GM10248 (cell line): ENCODE data around the gene IL34.

Experiments
- CTCF ChIA-PET: fragments of 300-600 bp; sonication (Branson Sonifier 250); formaldehyde crosslinking; extraction: SDS; loops from one replicate; lab custom pipeline; 2021; ENCODE audit warnings: antibody characterized with exemption; lab: Yijun Ruan, JAX
- POLR2A ChIA-PET: fragments of 350-650 bp; sonication (Branson Sonifier 250); formaldehyde crosslinking; extraction: SDS; loops from one replicate; lab custom pipeline; 2020; ENCODE audit warnings: antibody characterized with exemption; lab: Yijun Ruan, JAX
- DNase-seq: peaks from one replicate; pipeline ENCODE4 v3.0.0; 2012; ENCODE audit errors: extremely low spot score
- TF ChIP-seq, protein P1 (sequence below): IDR thresholded peaks from 2 replicates; pipeline ENCODE4 v1.5.1; 2012; ENCODE audit warnings: mild to moderate bottlenecking, low read depth; ENCODE audit errors: extremely low read depth, missing control alignments, control extremely low read depth

IL34 gene

DNA sequence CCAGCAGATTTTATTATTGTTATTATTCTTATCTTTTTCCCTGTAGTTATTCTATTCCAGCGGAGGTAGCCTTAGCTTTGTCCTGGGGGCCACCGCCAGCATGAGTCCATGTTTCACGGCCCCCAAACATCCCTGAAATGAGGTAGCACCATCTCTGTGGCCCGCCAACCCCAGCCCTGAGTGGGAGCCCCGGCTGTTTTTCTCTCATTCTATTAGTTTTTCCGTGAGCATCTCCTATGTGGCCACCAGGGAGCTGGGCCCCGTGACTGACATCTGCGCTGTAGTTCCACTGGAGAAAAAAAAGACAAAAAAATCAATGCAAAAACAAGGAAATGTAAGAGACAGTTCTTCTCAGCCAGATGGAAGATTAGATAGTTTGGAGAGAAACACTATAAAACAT lies 43.5 kb upstream of the IL34 start:
- ChIA-PET POLR2A (no interaction called here), CTCF (interaction anchor here (1.3 to 2.3 kb wide), 4 partner anchors 9 to 168 kb away, joined by 4 to 5 read pairs (median 4); no protein-coding TSS in a partner anchor)
- DNase-seq, result no peak
- TF ChIP-seq, protein P1, sequence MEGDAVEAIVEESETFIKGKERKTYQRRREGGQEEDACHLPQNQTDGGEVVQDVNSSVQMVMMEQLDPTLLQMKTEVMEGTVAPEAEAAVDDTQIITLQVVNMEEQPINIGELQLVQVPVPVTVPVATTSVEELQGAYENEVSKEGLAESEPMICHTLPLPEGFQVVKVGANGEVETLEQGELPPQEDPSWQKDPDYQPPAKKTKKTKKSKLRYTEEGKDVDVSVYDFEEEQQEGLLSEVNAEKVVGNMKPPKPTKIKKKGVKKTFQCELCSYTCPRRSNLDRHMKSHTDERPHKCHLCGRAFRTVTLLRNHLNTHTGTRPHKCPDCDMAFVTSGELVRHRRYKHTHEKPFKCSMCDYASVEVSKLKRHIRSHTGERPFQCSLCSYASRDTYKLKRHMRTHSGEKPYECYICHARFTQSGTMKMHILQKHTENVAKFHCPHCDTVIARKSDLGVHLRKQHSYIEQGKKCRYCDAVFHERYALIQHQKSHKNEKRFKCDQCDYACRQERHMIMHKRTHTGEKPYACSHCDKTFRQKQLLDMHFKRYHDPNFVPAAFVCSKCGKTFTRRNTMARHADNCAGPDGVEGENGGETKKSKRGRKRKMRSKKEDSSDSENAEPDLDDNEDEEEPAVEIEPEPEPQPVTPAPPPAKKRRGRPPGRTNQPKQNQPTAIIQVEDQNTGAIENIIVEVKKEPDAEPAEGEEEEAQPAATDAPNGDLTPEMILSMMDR, result no peak

DNA sequence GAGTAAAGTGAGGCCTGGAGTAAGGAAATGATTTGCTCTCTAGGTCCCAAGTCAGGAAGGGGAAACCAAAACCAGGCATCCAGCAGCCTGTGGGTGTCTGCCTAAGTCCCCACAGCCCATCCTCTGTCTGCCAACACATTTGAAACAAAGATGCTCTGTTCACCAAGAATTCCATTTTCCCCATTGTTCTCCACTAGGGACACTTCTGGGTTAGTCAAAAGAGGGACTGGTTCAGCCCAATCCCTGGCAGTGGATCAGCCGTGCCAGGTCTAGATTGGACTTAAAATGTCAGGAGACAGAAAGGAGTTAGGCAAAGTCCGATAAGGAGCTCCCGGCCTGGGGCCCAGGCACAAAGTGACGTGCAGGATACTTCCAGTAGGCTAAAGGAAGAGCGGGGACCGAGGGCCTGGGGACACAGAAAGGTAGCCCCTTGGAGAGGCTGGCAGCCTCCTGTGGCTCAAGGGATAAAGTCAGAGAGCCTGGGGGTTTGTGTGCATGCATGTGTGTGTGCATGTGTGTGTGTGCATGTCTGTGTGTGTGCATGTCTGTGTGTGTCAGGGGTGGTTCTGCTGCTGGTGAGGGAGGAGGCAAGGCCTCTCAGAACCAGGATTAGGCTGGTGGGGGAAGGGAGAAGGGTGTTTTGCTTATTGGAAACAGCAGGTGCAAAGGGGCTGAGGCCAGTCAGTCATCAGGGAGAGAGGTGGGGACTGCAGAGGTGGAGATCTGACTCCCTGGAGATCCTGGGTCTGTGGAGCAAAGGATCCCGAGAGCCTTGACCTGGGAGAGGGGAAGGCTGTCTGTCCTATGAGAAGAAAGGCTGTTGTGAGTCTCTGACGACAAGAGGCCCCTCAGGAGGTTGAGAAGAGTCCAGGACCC lies 41.7 kb upstream of the IL34 start:
- TF ChIP-seq, protein P1, result no peak
- CTCF ChIA-PET, result no interaction called here
- DNase-seq, result no peak
- POLR2A ChIA-PET, result no interaction called here

DNA sequence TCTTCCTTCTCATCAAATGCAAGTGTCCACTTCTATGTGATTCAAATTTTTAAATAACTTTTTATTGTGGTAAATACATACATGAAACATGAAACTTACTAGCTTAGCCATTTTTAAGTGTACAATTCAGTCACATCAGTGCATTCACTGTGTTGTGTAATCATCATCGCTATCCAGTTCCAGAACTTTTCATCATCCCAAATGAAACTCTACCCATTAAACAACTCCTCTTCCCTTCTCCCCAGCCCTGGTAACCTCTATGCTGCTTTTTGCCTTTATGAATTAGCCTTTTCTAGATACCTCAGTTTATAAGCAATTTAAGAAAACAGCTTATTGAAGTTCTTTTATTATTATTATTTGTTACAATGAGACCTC lies 41.1 kb upstream of the IL34 start:
- TF ChIP-seq, protein P1, result no peak
- no peak for DNase-seq
- ChIA-PET CTCF (no interaction called here), POLR2A (no interaction called here)

DNA sequence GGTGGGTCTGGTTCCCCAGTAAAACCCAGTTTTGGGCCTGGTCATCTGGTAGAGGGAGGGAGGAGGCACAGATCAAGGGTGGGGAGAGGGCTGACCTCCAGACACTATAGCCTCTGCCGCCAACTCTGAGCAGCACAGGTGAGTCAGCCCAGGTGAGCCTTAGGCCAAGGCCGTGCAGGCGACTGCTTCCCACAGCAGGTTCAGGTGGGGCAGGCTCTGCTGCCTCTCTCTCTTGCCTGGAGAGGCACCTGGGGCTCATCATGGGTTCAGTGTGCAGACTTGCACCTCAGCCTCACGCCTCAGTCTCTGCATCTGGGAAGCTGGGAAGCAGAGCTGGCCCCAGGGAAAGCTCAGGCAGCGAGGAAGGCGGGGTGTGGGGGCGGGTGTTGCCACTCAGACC lies 37.8 kb upstream of the IL34 start:
- TF ChIP-seq, protein P1, result no peak
- ChIA-PET CTCF (no interaction called here), POLR2A (no interaction called here)
- DNase-seq, result no peak

DNA sequence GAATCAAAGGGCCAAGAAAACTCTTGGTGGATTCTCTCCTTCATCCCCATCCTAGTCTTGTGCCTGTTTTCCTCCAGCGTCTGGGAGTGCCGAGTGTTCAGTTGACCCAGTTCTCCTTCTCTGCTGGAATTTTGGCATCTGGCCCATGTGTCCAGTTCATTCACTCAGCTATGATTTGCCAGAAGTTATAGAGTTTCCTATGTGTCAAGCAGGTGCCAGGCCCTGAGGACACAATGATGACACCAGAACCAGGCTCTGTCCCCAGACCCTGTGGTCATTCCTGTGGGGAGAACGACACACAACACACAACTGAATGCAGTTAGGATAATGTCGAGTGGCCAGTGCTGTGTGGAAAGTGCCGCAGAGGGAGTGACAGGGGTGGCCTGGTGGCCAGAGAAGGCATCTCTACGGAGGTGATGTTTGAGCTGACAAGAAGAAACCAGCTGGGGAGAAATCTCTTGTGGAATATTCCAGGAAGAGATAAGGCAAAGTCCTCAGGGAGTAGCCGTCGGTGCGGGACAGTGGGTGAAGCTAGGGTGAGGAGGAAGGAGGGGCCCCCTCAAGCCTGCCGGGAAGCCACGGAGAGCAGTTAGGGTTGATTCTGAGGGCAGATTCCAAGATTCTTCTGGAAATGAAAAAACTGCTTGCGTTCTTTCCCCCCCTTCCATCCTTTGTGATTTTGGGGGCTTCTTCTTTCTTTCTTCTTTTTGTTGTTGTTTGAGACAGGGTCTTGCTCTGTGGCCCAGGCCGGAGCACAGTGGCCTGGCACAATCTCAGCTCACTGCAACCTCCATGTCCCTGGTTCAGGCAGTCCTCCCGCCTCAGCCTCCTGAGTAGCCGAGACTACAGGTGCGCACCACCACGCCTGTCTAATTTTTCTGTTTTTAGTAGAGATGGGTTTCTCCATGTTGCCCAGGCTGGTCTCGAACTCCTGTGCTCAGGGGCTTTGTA lies 35.8 kb upstream of the IL34 start:
- CTCF ChIA-PET, result interaction anchor here (2.1 kb wide), 1 partner anchor 44 kb away, joined by 9 read pairs; no protein-coding TSS in a partner anchor
- POLR2A ChIA-PET, result no interaction called here
- TF ChIP-seq, protein P1, result no peak
- no peak for DNase-seq

DNA sequence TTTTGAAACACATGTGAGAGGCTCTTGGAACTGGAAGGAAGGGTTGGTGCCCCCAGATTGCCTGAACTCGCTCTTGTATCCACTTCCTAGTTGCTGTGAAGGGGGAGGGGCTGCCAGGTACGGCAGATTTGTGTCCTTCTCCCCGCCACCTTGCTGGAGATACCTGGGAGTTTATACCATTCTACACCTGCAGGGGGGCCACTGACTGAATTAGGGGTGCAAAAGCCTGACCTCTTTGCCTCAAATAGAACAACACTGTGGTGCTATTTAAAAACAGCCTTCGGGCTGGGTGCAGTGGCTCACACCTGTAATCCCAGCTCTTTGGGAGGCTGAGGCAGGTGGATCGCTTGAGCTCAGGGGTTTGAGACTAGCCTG lies 35.1 kb upstream of the IL34 start:
- DNase-seq, result no peak
- ChIA-PET CTCF (interaction anchor here (1.4 to 2.1 kb wide), 2 partner anchors 9 to 43 kb away, joined by 5 to 9 read pairs; no protein-coding TSS in a partner anchor), POLR2A (no interaction called here)
- TF ChIP-seq, protein P1, result no peak
